Transverse colon (tissue), 4 donors: ENCODE measurements around the gene NPC1L1.

ENCODE experiments used
- POLR2AphosphoS5 ChIP-seq, 3 donors: sonication (generic); formaldehyde crosslinking; IDR thresholded peaks; one replicate each; pipeline ENCODE4 v1.6.1; 2016; ENCODE audit warnings: antibody characterized with exemption in 3 of 3
- TF ChIP-seq, protein P1 (sequence below), 5 experiments: fragments of 200-600 bp in 3 of 5; fragments of 450-650 bp in 2 of 5; sonication (generic) in 3 of 5; IDR thresholded peaks; 1 replicate in 2 of 5; 2 replicates in 3 of 5; pipeline ENCODE4 v1.5.1; 2016 to 2017; ENCODE audit warnings: antibody characterized with exemption in 5 of 5, inconsistent platforms in 3 of 5, mild to moderate bottlenecking in 2 of 5, moderate library complexity in 1 of 5

DNA sequence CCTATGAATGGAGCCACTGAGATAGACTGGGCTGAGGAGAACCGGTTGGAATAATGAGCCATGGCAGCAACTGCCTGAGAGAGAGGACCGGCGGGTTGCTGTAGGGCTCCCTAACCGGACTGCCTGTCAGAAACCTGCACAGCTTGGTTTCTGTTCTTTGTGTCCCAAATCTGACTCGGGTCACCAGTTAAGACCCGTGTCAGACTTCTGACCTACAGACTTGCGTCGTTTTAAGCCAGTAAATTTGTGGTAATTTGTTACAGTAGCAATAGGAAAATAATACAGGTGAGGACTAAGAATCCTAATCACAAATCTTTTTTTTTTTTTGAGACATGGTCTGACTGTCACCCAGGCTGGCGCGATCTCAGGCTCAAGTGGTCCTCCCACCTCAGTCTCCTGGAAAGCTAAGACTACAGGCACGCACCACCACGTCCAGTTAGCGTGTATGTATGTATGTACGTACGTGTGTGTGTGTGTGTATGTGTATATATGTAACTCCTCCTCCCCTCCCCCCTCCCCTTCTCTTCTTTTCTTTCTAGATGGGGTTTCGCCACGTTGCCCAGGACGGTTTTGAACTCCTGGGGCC, 33.2 kb upstream of the NPC1L1 start:
- TF ChIP-seq, protein P1, sequence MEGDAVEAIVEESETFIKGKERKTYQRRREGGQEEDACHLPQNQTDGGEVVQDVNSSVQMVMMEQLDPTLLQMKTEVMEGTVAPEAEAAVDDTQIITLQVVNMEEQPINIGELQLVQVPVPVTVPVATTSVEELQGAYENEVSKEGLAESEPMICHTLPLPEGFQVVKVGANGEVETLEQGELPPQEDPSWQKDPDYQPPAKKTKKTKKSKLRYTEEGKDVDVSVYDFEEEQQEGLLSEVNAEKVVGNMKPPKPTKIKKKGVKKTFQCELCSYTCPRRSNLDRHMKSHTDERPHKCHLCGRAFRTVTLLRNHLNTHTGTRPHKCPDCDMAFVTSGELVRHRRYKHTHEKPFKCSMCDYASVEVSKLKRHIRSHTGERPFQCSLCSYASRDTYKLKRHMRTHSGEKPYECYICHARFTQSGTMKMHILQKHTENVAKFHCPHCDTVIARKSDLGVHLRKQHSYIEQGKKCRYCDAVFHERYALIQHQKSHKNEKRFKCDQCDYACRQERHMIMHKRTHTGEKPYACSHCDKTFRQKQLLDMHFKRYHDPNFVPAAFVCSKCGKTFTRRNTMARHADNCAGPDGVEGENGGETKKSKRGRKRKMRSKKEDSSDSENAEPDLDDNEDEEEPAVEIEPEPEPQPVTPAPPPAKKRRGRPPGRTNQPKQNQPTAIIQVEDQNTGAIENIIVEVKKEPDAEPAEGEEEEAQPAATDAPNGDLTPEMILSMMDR (IDR thresholded peaks at IDR 0.05): no peak
- no peak for TF ChIP-seq POLR2AphosphoS5 (IDR thresholded peaks at IDR 0.05)
